OCI-LY7 (cell line): Measurements from ENCODE around the gene LHFPL6. TPM values are rescaled to one million over a fixed set of nuclear protein-coding genes. Genes with fewer than 3 reads are reported as not detected.

ENCODE experiments used
- BruUV-seq: library from RNA; stranded (reverse); fragments of 400-500 nt; replicated peaks from 2 replicates; lab custom pipeline; 2021; lab: Mats Ljungman, UMichigan
- CTCF ChIA-PET: fragments of 300-600 bp; sonication (Branson Sonifier 250); formaldehyde crosslinking; loops from one replicate; lab custom pipeline; 2022; ENCODE audit warnings: antibody characterized with exemption; ENCODE audit not compliant: unreplicated experiment; lab: Charles Lee
- POLR2A ChIA-PET: fragments of 300-600 bp; sonication (Branson Sonifier 250); formaldehyde crosslinking; loops from one replicate; lab custom pipeline; 2022; ENCODE audit warnings: antibody characterized with exemption; lab: Charles Lee
- DNase-seq: peaks from one replicate; pipeline ENCODE4 v3.0.0-alpha.2; 2015; ENCODE audit warnings: low spot score
- H2AFZ ChIP-seq: fragments of 200-600 bp; sonication (generic), shearing (Covaris generic); 2 replicates; pipeline ENCODE4 v1.6.1; 2014; ENCODE audit warnings: mild to moderate bottlenecking, antibody characterized with exemption, low read length, moderate library complexity
- H3K27ac ChIP-seq: fragments of 200-600 bp; sonication (generic); 2 replicates; pipeline ENCODE4 v1.5.1; 2014; ENCODE audit warnings: mixed run types, low read depth, mild to moderate bottlenecking, moderate library complexity, low read length, inconsistent platforms; ENCODE audit not compliant: poor library complexity, severe bottlenecking
- H3K36me3 ChIP-seq: fragments of 200-600 bp; sonication (generic); 2 replicates; pipeline ENCODE4 v1.6.1; 2014; ENCODE audit warnings: mild to moderate bottlenecking, antibody characterized with exemption, low read length, moderate library complexity, mixed read lengths; ENCODE audit not compliant: insufficient read depth
- H3K4me1 ChIP-seq: fragments of 200-600 bp; sonication (generic); 2 replicates; pipeline ENCODE4 v1.5.1; 2014; ENCODE audit warnings: mild to moderate bottlenecking, low read length; ENCODE audit not compliant: insufficient read depth, poor library complexity, severe bottlenecking
- H3K4me2 ChIP-seq: fragments of 200-600 bp; sonication (generic); 2 replicates; pipeline ENCODE4 v1.6.1; 2014; ENCODE audit warnings: mild to moderate bottlenecking, low read length
- H3K4me3 ChIP-seq: fragments of 200-600 bp; sonication (generic); 2 replicates; pipeline ENCODE4 v1.5.1; 2014; ENCODE audit warnings: mild to moderate bottlenecking, low read depth, low read length; ENCODE audit not compliant: poor library complexity, severe bottlenecking
- H3K79me2 ChIP-seq: fragments of 200-600 bp; sonication (generic); 2 replicates; pipeline ENCODE4 v1.6.1; 2016; ENCODE audit warnings: low read depth, mild to moderate bottlenecking, low read length, moderate library complexity, mixed read lengths; ENCODE audit not compliant: insufficient read depth
- H3K9me2 ChIP-seq: fragments of 200-600 bp; sonication (generic); 2 replicates; pipeline ENCODE4 v1.6.1; 2016; ENCODE audit warnings: mild to moderate bottlenecking, low read length, mixed read lengths; ENCODE audit not compliant: insufficient read depth
- H3K9me3 ChIP-seq: fragments of 200-600 bp; sonication (generic); 2 replicates; pipeline ENCODE4 v1.6.1; 2014; ENCODE audit warnings: mild to moderate bottlenecking, mixed run types, low read length, mixed read lengths
- H4K20me1 ChIP-seq: fragments of 200-600 bp; sonication (generic); 2 replicates; pipeline ENCODE4 v1.6.1; 2014; ENCODE audit warnings: mild to moderate bottlenecking, antibody characterized with exemption, low read length, moderate library complexity, mixed read lengths; ENCODE audit not compliant: insufficient read depth
- CTCF ChIP-seq: fragments of 200-600 bp; sonication (generic); conservative IDR thresholded peaks from 2 replicates; pipeline ENCODE4 v1.5.1; 2014; ENCODE audit warnings: mild to moderate bottlenecking, antibody characterized with exemption, low read length, moderate library complexity, mixed read lengths
- EZH2phosphoT487 ChIP-seq: fragments of 200-600 bp; sonication (generic); IDR thresholded peaks from 2 replicates; pipeline ENCODE4 v1.6.1; 2018; ENCODE audit warnings: low read depth, borderline replicate concordance, mild to moderate bottlenecking, mixed run types, antibody characterized with exemption, low read length, moderate library complexity, mixed read lengths
- intact Hi-C: fragments of 100-400 bp; cut with micrococcal nuclease; formaldehyde crosslinking; loops from one replicate; pipeline ENCODE4 v1.10.0; 2022; ENCODE audit not compliant: unreplicated experiment
- total RNA-seq, 2 experiments: library from RNA; depleted of rRNA in 1 of 2; stranded (reverse); fragments of >200 nt in 1 of 2; shearing (Covaris generic) in 1 of 2; gene quantifications; 2 replicates each; pipeline ENCODE4 v1.2.3, GENCODE V29; 2014 to 2022

LHFPL6 gene
- total RNA-seq, 2 experiments from 2014 or later, result 15.1 to 27.7 TPM

GRCh38 chr13:39329182-39329639 lies 273.8 kb downstream of the LHFPL6 start:
- POLR2A ChIA-PET, result interaction anchor here (0.8 kb wide), 1 partner anchor 9 kb away, joined by 3 read pairs; no protein-coding TSS in a partner anchor
- Histone ChIP-seq H3K9me3 (no peaks in the 10 kb centered on the region; the same call in 1 of the 2 replicates), H3K9me2 (no peaks in the 10 kb centered on the region), H3K79me2 (no peaks in the 10 kb centered on the region), H3K4me1 (no peaks in the 10 kb centered on the region), H3K36me3 (no peaks in the 10 kb centered on the region), H2AFZ (no peak overlapping the region), H3K27ac (no peak overlapping the region), H3K4me2 (no peak overlapping the region), H3K4me3 (no peak overlapping the region), H4K20me1 (no peaks in the 10 kb centered on the region)
- BruUV-seq, result no TSS peak
- no peak for DNase-seq
- CTCF ChIA-PET, result no interaction called here
- intact Hi-C loops, result no loop called here
- TF ChIP-seq EZH2phosphoT487 (no peak), CTCF (no peak)

- Histone ChIP-seq H3K4me2 (no peak overlapping the region), H3K9me3 (no peaks in the 10 kb centered on the region; the same call in 1 of the 2 replicates), H3K79me2 (no peaks in the 10 kb centered on the region), H3K4me3 (no peak overlapping the region), H3K9me2 (no peaks in the 10 kb centered on the region), H3K27ac (no peak overlapping the region), H3K4me1 (no peaks in the 10 kb centered on the region), H4K20me1 (no peaks in the 10 kb centered on the region), H3K36me3 (no peaks in the 10 kb centered on the region), H2AFZ (no peak overlapping the region)
- TF ChIP-seq CTCF (no peak), EZH2phosphoT487 (no peak)
- no TSS peak for BruUV-seq
- CTCF ChIA-PET, result no interaction called here
- POLR2A ChIA-PET, result no interaction called here
- no peak for DNase-seq
- intact Hi-C loops, result no loop called here
Measured at GRCh38 chr13:39327172-39327479, 275.9 kb downstream of the LHFPL6 start.

GRCh38 chr13:39326469-39327171 lies 276.4 kb downstream of the LHFPL6 start:
- H4K20me1 ChIP-seq, result no peaks in the 10 kb centered on the region
- no peaks in the 10 kb centered on the region for H3K36me3 ChIP-seq
- no TSS peak for BruUV-seq
- intact Hi-C loops, result no loop called here
- no peak overlapping the region for H3K4me3 ChIP-seq
- no peaks in the 10 kb centered on the region; the same call in 1 of the 2 replicates for H3K9me3 ChIP-seq
- CTCF ChIA-PET, result no interaction called here
- H3K9me2 ChIP-seq, result no peaks in the 10 kb centered on the region
- H3K79me2 ChIP-seq, result no peaks in the 10 kb centered on the region
- H3K4me1 ChIP-seq, result no peaks in the 10 kb centered on the region
- TF ChIP-seq EZH2phosphoT487 (no peak), CTCF (no peak)
- H3K4me2 ChIP-seq, result no peak overlapping the region
- H2AFZ ChIP-seq, result no peak overlapping the region
- no peak for DNase-seq
- H3K27ac ChIP-seq, result no peak overlapping the region
- POLR2A ChIA-PET, result interaction anchor here (1.4 kb wide), 1 partner anchor 11 kb away, joined by 3 read pairs; no protein-coding TSS in a partner anchor
